RCC 7860 (cell line): ENCODE data around the gene MAP7.

ENCODE experiments used
- DNase-seq: peaks from one replicate; pipeline ENCODE4 v3.0.0-alpha.2; 2015; ENCODE audit warnings: low spot score
- FAIRE-seq: peaks from 2 replicates; lab custom pipeline; 2012; peaks lifted over from hg19 to GRCh38; lab: Jason Lieb, UNC

The MAP7 gene

DNA sequence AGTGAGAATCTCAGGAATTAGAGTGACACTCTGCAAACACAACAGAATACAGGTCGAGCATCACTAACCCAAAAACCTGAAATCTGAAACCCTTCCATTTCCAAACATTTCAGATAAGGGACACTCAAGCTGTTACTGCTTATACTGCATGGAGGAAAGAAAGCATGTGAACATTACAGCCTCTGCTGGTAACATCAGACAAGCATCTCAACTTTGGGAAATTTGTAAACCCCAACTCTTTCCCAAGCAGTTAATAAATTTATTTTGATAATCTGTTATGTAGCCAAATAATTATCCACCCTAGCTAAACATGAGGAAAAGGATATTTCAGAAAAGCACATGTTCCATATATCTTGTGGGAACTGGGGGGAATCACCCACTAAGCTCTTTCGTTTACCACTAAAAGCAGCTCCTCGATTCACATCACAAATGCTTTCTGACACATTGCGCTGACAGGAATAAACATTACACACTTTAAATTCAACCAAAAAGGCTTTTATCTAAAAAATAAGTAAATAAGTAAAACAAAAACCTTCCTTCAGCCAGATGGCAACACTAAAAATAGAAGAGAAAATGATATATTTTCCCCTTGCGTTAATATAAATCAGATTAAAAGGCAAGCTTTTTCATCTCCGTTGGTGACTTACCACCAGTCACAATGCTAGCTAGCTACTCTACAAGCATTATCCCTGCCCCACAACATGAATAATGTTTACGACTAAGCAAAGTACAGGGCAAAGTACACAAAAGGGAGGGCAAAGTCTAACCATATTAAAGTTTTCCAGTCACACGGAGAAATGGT lies 120.8 kb downstream of the MAP7 start:
- FAIRE-seq (no peak), DNase-seq (no peak)

DNA sequence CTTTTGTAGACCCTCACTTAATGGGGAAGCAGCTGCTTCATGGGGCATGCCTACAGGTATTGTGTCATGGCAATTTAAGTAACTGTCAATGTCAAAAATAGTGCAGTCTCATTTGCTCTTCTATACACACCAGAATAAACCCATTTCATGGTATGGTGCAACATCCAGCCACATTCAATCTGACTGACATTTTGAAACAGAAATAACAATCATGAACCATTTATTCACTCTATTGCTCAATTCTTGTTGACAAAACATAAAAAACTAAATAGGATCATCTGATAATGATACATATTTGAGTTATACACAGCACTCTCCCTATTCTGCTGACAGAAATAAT lies 122.9 kb downstream of the MAP7 start:
- FAIRE-seq (no peak), DNase-seq (no peak)

DNA sequence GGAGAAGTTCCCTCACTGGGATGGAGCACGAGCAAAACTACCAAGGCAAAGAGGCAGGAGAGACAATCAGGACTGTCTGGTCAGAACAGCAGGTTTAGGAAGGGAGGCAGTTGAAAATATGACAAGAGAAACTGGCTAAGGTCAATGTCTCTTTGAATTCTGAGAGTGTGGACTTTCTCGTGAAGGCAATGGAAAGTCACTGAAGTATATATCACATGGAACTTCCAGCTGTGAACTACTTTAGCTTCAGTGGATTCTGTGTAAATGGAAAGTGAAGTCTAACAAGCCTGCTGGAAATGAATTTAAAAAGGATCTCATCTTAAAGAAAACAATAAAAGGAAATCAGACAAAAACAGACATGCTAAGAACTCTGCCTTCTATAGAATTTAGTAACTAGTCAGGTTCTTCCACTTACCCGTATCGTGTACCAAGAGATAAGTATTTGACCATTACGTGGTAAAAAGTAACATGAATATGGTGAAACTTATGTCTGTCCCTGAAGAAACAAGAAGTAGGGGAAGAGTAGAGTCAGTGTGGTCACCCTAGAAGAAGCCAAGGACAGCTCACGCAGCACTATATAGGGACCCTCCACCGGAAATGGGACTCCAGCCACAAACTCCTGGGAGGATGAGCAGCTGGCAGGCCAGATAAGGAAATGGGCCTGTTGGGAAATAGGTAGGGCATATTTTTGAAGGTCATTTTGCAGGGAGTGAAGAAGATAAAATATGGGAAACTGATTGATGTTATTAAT lies 123.4 kb downstream of the MAP7 start:
- FAIRE-seq (no peak), DNase-seq (no peak)

DNA sequence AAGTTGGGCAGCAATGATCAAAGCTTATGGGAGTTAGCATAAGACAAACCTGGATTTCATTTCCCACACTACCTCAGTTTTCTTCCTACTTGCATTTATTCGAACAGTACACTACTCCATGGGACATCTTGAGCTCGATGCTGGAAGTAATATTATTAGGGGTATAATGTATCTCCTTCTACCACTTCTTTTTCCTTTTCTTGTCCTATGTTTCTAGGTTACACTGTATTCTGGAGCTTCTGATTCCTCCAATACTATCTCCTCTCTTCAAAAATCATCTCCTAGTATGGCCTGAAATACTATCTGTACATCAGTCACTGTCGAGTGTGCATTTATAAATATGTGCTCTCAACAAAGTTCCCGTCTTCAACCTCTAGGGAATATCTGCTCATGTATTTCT lies 124.4 kb downstream of the MAP7 start:
- FAIRE-seq: no peak
- no peak for DNase-seq

DNA sequence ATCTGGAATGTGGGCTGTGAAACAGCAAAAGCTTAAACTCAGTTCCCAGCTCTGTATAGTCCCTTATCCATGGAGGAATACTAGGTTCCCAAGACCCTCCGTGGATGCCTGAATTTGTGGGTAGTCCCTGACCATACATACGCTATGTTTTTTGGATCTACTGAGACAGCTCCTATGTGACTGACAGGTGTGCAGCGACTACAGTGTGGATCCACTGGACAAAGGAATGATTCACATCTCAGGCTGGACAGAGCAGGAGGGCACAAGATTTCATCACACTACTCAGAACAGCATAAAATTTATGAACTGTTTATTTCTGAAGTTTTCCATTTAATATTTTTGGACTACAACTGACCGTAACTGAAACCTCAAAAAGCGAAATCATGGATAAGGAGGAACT lies 125.3 kb downstream of the MAP7 start:
- no peak for DNase-seq
- FAIRE-seq: no peak

DNA sequence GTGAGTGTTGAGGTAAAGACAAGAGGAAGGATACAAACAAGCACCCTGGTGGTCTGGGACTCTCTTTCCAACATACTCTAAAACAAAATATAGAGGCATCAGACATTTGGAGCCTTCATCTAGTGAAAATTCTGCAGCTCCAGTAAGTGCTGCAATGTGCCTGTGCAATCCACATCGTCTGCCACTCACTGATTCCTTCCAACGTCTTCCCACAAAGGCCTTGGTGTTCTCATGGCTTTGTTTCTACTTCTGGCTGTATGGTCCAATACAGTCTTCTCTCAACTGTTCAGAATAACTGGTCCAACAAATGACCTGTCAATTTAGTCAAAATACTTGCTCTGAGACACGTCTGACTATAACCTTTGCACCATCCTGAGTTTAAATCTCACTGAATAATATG lies 125.8 kb downstream of the MAP7 start:
- no peak for FAIRE-seq
- DNase-seq: no peak

DNA sequence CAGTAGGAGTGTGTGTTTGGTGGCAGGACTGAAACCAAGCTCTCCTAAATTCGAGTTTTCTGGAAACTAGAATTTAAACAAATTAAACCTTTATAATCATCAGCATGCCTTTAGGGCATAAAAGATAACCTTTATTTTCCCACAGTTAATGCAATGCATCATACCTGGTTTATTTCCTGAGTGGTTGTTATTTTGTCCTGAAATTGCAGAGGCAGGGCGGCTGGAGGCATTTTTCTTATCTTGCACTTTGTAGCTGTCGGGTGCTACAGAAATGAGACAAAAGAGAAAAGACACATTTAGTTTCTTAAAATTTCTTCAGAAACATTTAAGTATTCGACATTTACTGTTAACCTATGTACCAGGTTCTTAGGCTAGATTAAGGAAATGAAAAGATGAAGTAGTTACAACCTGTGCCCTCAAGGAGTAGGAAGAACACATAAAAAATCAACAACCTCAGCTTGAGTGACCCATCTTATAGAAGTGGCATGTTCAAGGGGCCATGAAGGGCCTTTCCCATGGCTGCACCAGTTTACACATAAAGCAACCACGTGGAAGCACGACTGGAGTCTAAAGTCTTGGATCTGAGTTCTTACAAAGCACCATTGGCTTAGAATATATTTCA lies 128.6 kb downstream of the MAP7 start:
- FAIRE-seq (no peak), DNase-seq (no peak)

DNA sequence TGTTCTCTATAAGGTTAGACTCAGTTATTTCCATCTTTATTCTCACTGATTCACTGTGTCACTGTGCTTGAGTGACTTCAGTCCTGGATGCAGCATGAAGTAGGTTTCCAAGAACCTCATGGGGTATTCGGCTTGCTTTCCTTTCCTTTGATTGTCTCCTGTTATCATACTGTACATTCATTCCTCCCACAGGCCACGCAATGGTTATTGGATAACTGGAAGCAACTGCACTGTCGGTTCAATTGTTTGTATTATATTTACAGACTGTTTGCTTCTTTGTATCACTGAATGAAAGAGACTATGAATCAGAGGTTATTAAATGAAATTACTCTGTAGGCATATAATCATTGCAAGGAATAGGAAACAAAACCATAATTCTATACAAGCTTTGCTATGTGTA lies 129.4 kb downstream of the MAP7 start:
- DNase-seq: no peak
- FAIRE-seq: no peak

DNA sequence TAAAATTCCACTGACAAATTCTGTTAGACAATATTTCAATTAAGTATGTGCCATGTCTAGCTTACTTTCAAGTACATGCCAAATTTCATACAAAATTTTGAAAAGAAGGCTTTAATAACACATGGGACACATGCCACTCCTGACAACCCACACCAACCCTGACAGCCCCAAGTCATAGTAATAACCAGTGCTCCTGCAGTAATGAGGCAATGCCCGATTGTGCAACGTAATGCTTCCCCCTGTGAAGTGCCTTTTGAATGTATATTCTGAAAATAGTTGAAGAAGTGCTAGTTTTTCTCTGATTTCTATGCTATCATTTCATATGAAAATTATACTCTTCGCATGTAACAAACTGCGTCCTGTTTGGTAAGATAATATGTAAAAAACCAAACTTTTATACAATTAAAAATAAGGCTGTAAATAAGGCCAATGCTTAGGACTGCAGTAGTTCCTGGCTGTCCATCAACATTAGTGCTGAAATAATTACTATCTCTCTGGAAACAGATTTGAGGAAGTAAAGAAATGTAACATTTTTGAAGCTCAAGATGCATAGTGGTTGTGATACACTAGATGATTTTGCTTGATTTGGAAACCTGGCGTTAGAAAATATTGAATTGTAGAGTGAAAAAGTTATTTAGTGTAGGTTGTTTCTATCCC lies 134.7 kb downstream of the MAP7 start:
- FAIRE-seq (no peak), DNase-seq (no peak)

DNA sequence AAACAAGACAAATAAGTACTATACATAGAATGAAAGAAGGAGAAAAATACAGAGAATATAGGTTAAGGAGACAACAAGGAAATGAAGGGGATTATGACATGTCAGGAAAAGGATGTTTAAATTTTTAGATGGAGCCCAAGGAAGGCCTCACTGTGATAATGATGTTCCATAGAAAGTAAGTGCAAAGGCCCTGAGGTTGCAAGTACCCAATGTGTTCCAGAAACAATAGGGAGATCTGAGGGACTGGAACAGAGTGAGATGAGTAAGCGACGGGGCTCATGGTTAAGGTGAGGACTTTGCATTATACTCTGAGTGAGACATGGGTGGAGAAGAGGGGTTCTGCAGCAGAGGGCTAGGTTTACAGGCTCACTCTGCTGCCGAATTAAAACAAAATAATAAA lies 137.8 kb downstream of the MAP7 start:
- FAIRE-seq (no peak), DNase-seq (no peak)

DNA sequence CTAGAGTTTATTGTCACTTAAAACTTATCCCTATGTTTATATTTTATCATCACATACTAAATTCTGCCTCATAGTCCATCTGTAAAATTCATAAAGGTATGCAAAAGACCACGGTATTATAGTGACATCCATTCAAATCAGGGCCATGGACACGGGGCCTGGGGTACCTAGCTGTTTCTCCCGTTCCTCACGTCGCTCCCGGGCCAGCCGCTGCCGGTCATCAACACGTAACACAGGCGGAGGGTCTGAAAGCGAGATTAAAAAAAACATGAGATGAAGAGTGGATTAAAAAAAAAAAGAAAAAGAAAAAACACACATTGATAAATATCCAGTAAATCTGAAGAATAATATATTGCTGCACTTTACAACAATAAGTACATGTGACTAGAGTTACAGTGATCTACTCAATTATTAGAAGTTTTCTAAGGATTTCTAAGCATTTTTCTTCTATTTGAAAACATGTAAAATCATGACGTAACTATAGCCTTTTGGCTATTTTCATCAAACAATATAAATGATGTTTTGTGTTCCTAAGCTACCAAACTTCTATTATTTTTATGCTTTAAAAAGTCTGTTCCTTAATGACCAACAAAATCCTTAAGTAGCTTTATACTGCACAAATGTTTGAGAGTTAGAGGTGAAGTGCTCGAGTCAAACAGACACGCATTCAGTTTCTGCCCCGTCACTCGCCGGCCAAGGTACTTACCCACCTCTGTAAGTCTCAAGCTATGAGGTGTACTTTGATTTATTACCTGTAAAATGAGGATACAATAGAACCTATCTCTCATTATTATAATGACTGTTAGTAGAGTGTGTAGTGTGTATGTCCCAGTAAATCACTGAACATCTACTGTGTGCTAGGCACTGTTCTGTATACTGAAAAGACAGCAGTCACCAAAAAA lies 138.5 kb downstream of the MAP7 start:
- no peak for DNase-seq
- FAIRE-seq: no peak

DNA sequence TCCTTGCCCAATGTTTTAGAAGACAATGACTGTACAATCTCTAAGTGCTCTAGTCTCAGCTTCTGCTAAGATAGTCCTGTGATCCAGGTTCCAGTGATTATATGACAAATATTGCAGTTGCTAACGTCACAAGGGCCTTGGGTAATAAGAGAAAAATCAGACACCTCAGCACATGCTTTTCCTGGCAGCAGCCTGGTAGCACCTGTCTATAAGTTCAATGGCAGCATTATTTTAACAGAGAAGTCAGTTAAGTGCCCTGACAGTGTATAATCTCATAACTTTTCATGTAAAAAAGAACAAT lies 139.2 kb downstream of the MAP7 start:
- no peak for FAIRE-seq
- no peak for DNase-seq

DNA sequence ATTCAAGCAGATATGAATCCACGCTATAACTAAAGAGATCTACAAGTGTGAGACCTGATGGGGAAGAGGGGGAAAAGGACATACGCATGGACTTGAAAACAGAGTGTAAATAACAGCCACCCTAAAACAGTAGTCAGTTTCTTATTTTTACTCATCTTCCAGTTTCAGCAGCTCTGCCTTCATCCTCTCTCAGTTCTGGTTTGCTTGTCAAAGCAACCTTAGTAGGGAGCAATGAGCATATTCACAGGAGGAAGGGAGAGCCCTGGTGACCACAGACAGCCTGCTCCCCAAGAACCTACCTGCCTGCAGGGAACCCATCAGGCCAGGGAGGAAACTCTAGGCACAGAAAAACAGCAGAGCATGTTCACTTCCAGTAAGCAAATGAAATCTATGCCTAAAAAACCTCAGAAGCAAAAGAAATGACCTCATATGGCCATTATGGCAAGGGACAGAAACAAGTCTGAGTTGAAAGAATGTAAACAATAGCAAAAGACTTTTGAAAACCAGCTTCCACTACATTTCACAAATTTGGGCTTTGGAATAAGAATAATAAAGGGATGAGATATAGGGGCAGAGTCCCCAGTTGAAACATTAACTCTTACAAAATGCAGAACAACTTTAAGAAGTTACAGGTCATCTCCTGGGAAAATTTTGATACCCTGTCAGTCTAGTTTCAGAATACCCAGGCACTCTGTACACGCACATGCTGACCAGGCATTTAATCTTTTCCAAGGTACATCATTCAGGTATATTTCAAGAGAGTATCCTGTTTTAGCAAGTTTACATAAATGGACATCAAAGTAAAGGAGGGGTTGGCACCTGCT lies 139.8 kb downstream of the MAP7 start:
- DNase-seq (no peak), FAIRE-seq (no peak)

DNA sequence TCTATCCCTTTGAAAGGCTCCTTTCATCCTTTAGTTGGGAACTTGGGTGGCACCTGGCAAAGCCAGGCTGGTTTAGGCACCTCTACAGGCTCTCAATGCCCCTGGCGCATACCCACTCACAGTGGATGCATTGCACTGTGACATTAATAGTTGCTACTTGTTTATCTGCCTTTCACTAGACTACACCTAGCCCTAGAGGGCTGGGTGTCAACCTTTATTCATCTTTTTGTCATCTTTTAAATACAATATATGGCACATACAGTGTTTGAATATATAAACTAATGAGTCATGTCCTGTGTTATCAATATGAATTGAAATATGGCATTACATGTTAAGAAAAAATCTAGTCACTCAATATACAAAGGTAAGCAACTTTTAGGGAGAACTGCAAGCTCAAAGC lies 140.6 kb downstream of the MAP7 start:
- DNase-seq (no peak), FAIRE-seq (no peak)

DNA sequence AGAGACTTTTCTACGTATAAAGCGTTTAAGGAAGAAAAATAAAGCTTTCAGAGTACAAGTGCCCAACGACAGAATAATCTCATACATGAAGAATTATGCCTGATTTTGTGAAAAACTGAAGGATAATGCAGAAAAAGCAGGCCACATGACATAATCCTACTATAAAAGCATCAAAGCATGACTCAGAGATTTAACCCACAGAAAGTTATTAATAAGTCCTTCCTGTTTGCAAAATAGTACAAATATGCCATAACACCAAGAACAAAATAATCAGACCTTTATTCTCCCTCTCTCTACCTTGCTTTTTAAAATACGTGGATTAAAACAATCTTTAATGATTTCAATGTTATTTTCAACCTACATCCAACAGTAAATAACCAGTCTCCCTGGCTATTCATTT lies 142.0 kb downstream of the MAP7 start:
- DNase-seq (no peak), FAIRE-seq (no peak)

DNA sequence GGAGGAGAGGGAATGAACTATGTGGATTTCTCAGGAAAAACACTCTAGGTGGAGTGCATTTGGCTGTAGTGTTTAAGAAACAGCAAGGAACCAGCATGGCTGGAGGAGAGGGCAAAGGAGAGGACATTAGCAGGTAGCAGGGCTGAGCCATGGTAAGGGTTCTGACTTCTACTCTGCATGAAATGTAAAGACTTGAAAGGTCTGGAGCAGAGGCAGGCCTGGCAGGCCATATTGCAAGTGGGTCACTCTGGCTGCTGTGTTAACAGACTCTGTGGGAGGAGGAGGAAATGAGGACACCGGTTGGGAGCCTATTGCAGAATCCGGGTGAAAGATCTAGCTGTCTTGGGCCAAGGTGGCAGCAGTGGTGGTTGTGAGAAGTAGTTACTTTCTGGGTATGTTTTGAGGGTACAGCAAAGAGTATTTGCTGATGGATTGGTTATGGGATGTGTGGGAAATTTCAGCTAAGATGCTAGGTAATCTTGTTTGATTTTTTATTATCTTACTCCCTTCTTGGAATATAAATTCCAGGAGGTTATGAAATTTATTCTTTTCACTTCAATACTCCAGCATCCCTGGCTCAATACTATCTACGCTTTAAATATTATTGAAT lies 144.7 kb downstream of the MAP7 start:
- FAIRE-seq (no peak), DNase-seq (no peak)

DNA sequence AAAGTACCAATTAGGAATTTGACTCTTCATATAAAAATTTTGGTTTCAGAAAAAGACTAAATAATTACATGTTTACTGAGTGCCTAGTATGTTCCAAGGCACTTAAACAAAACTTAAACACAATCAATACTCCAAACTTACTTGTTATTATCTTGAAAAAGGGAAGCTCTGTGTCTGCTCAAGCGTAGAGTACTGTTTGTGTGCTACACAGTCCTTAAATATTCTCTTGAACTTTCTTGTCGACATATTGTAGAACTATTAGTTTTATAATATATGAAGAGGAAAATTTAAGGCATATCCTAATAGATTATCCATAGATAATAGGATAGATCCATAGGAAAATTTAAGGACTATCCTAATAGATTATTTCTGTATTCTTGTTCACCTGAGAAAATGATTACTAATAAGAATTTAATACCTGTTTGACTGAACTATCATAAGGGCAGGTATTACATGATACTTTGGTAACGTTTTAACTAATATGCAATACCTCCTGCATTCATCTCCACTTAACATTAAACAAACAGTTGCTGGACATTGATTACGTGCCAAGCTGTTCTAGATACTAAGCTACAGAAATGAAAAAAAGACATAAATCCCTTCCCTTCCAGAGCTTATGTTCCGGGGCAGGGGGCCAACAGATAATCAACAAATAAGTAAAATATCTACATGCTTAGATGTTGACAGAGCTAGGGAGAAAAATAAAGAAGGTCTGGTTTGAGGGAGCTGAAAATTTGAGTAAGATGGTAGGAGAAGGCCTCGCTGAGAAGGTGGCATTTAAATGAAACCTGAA lies 145.4 kb downstream of the MAP7 start:
- FAIRE-seq (no peak), DNase-seq (no peak)

DNA sequence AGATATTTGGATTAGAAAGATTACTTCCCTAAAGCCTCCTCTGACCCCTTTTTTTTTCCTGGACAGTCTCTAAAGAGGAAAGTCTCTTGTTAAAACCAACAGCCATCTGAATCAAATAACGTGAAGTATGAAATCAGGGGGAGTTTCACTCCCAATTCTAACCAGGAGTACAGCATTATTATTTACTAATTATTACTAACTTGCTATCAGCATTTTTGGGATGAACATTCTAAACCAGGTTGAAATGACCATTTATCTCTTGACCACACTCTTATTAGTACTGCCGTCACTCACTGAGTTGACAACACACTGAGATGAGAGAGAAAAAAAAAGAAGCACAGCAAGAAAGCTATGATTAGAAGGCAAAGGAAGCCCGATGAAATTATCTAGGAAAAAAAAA lies 146.2 kb downstream of the MAP7 start:
- DNase-seq: no peak
- FAIRE-seq: no peak
